Choroid plexus epithelial cell (primary cell): ENCODE measurements around the gene TRIM29.

Source experiments
- DNase-seq: peaks from one replicate; pipeline ENCODE4 v3.0.0-alpha.2; 2010; ENCODE audit warnings: low read depth
- H3K4me3 ChIP-seq: 2 replicates; pipeline ENCODE4 v1.5.1; 2011; ENCODE audit warnings: low read depth, mild to moderate bottlenecking, control low read depth, low read length, moderate library complexity
- CTCF ChIP-seq: conservative IDR thresholded peaks from 2 replicates; pipeline ENCODE4 v1.5.1; 2011; ENCODE audit warnings: low read depth, mild to moderate bottlenecking, control low read depth, inconsistent platforms, low read length, moderate library complexity

The TRIM29 gene

GRCh38 chr11:120169981-120170698, 32.2 kb upstream of the TRIM29 start:
- DNase-seq: no peak
- H3K4me3 ChIP-seq: no peak overlapping the region
- no peak for TF ChIP-seq CTCF

- TF ChIP-seq CTCF: peak; percentile 41
- peak overlapping the region; percentile 58 for H3K4me3 ChIP-seq
- peak; percentile 58 for DNase-seq
These were observed 31.2 kb upstream of the TRIM29 start for GRCh38 chr11:120168960-120169681.

GRCh38 chr11:120168108-120168959, 30.4 kb upstream of the TRIM29 start:
- peak overlapping the region; percentile 58 for H3K4me3 ChIP-seq
- no peak for DNase-seq
- TF ChIP-seq CTCF: no peak

- DNase-seq: no peak
- no peak overlapping the region for H3K4me3 ChIP-seq
- no peak for TF ChIP-seq CTCF
These were observed 29.7 kb upstream of the TRIM29 start for GRCh38 chr11:120167659-120168058.

- H3K4me3 ChIP-seq: no peak overlapping the region
- no peak for DNase-seq
- no peak for TF ChIP-seq CTCF
These were observed 22.5 kb upstream of the TRIM29 start for GRCh38 chr11:120160436-120160835.

- H3K4me3 ChIP-seq: no peak overlapping the region
- DNase-seq: no peak
- TF ChIP-seq CTCF: no peak
These were observed 15.3 kb upstream of the TRIM29 start for GRCh38 chr11:120153221-120153620.
